GM12878 (cell line): Measurements from ENCODE around the gene AUNIP. TPM values are rescaled to one million over a fixed set of nuclear protein-coding genes. Genes with fewer than 3 reads are reported as not detected.

Experiments
- BCL3 ChIP-seq: IDR thresholded peaks from 2 replicates; pipeline ENCODE4 v1.6.1; 2011; ENCODE audit warnings: borderline replicate concordance, low read depth, mild to moderate bottlenecking, moderate library complexity, low read length; ENCODE audit not compliant: insufficient read depth, poor library complexity, severe bottlenecking
- CBFB ChIP-seq: IDR thresholded peaks from 2 replicates; pipeline ENCODE4 v1.6.1; 2016; ENCODE audit warnings: antibody characterized with exemption, low read depth
- CREB1 ChIP-seq: IDR thresholded peaks from 2 replicates; pipeline ENCODE4 v1.6.1; 2012; ENCODE audit warnings: low read depth, mild to moderate bottlenecking, inconsistent platforms
- E2F4 ChIP-seq: IDR thresholded peaks from 2 replicates; pipeline ENCODE4 v1.6.1; 2012; ENCODE audit warnings: low read depth, low read length, improper control_type of control experiment
- FOXM1 ChIP-seq: IDR thresholded peaks from 2 replicates; pipeline ENCODE4 v1.6.1; 2012; ENCODE audit warnings: low read depth, mild to moderate bottlenecking, inconsistent platforms, low read length, moderate library complexity
- IKZF2 ChIP-seq, 2 experiments: fragments of 450-650 bp; IDR thresholded peaks; 2 replicates each; pipeline ENCODE4 v1.6.1; 2017; ENCODE audit warnings: mild to moderate bottlenecking in 2 of 2, moderate library complexity in 2 of 2
- IRF3 ChIP-seq: fragments of 450-650 bp; IDR thresholded peaks from 2 replicates; pipeline ENCODE4 v1.6.1; 2014; ENCODE audit warnings: mild to moderate bottlenecking
- IRF4 ChIP-seq: IDR thresholded peaks from 2 replicates; pipeline ENCODE4 v1.6.1; 2011; ENCODE audit warnings: low read depth, low read length
- NR2C2 ChIP-seq: IDR thresholded peaks from 2 replicates; pipeline ENCODE4 v1.6.1; 2011; ENCODE audit warnings: borderline replicate concordance, low read depth; ENCODE audit not compliant: control insufficient read depth, insufficient read length
- POLR2AphosphoS5 ChIP-seq: IDR thresholded peaks from 2 replicates; pipeline ENCODE4 v1.6.1; 2011; ENCODE audit warnings: mild to moderate bottlenecking, low read length, inconsistent platforms
- RB1 ChIP-seq: fragments of 450-650 bp; formaldehyde crosslinking; IDR thresholded peaks from 2 replicates; pipeline ENCODE4 v1.6.1; 2017; ENCODE audit warnings: mild to moderate bottlenecking, borderline replicate concordance
- RELB ChIP-seq: fragments of 450-650 bp; IDR thresholded peaks from 2 replicates; pipeline ENCODE4 v1.6.1; 2017; ENCODE audit warnings: low read depth, mild to moderate bottlenecking, moderate library complexity
- REST ChIP-seq: IDR thresholded peaks from 2 replicates; pipeline ENCODE4 v1.6.1; 2012; ENCODE audit warnings: mild to moderate bottlenecking, low read depth, low read length
- TCF12 ChIP-seq: IDR thresholded peaks from 2 replicates; pipeline ENCODE4 v1.6.1; 2011; ENCODE audit warnings: low read depth, mild to moderate bottlenecking, low read length
- TCF7 ChIP-seq: IDR thresholded peaks from 2 replicates; pipeline ENCODE4 v1.6.1; 2014; ENCODE audit warnings: antibody characterized with exemption, borderline replicate concordance
- YY1 ChIP-seq: IDR thresholded peaks from 2 replicates; pipeline ENCODE4 v1.6.1; 2011; ENCODE audit warnings: low read depth, mild to moderate bottlenecking, low read length
- ZNF274 ChIP-seq: IDR thresholded peaks from one replicate; pipeline ENCODE4 v1.8.0; 2011; ENCODE audit not compliant: insufficient read length, insufficient read depth
- ZZZ3 ChIP-seq: IDR thresholded peaks from 2 replicates; pipeline ENCODE4 v1.6.1; 2011; ENCODE audit warnings: low read depth; ENCODE audit not compliant: control insufficient read depth, insufficient read length
- polyA plus RNA-seq, 11 experiments: library from polyadenylated mRNA; depleted of rRNA in 4 of 11; unstranded in 6 of 11; stranded (reverse) in 5 of 11; fragments of >200 nt; fragmentation: Nextera tagmentation in 4 of 11; fragmentation: Illumina TruSeq in 1 of 11; extraction: Ambion mirVana in 4 of 11; extraction: Trizol in 1 of 11; gene quantifications; 1 replicate in 1 of 11; 2 replicates in 10 of 11; pipeline versions ENCODE4 v1.2.1 to v1.2.3, GENCODE V29; 2011 to 2016; ENCODE audit warnings: inconsistent platforms in 2 of 11, missing spikeins in 2 of 11, low read depth in 1 of 11
- total RNA-seq, 4 experiments: library from RNA; depleted of rRNA in 3 of 4; stranded (reverse); fragments of >200 nt in 3 of 4; fragmentation: Illumina TruSeq in 1 of 4; extraction: Trizol in 1 of 4; gene quantifications; 2 replicates each; pipeline versions ENCODE4 v1.2.1 to v1.2.3, GENCODE V29; 2013 to 2021

AUNIP gene
- total and polyA plus RNA-seq, 10 of the 15 experiments (the other 5 are each of a cell fraction or from before 2014, with no cell fraction given) = 3.9 to 20.0 (median 12.7) TPM

- no peak for TF ChIP-seq FOXM1
- no peak for TF ChIP-seq IRF3
- no peak for TF ChIP-seq TCF12
- TF ChIP-seq TCF7 = no peak
- TF ChIP-seq YY1 = peak; percentile 71; the same call in 1 of the 2 replicates
- peak; percentile 95 for TF ChIP-seq E2F4
- peak; percentile 55; the same call in 1 of the 2 replicates for TF ChIP-seq RB1
- TF ChIP-seq CBFB = peak; percentile 55; the same call in 1 of the 2 replicates
- TF ChIP-seq CREB1 = peak; percentile 36; the same call in 1 of the 2 replicates
- no peak for TF ChIP-seq IRF4
- TF ChIP-seq IKZF2 (IDR thresholded peaks at IDR 0.05) = peak; percentile 41 to 45; a peak in 2 of 4 replicates
- no peak for TF ChIP-seq RELB
- no peak for TF ChIP-seq ZNF274
- TF ChIP-seq REST = 0 out of 2 replicates have a peak, but pooled peaks have one; percentile 24
- TF ChIP-seq NR2C2 = no peak
- no peak for TF ChIP-seq BCL3
- TF ChIP-seq POLR2AphosphoS5 = peak; percentile 90
- TF ChIP-seq ZZZ3 = no peak
Observed at GRCh38 chr1:25858906-25859789, at the start of gene AUNIP (continued).
